Measurements from ENCODE around the gene RCAN2.

- TF ChIP-seq, protein P1, sequence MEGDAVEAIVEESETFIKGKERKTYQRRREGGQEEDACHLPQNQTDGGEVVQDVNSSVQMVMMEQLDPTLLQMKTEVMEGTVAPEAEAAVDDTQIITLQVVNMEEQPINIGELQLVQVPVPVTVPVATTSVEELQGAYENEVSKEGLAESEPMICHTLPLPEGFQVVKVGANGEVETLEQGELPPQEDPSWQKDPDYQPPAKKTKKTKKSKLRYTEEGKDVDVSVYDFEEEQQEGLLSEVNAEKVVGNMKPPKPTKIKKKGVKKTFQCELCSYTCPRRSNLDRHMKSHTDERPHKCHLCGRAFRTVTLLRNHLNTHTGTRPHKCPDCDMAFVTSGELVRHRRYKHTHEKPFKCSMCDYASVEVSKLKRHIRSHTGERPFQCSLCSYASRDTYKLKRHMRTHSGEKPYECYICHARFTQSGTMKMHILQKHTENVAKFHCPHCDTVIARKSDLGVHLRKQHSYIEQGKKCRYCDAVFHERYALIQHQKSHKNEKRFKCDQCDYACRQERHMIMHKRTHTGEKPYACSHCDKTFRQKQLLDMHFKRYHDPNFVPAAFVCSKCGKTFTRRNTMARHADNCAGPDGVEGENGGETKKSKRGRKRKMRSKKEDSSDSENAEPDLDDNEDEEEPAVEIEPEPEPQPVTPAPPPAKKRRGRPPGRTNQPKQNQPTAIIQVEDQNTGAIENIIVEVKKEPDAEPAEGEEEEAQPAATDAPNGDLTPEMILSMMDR (IDR thresholded peaks at IDR 0.05), result no peak
- no peak for TF ChIP-seq POLR2A (IDR thresholded peaks at IDR 0.05)
Observed at GRCh38 chr6:46393161-46393939, 97.9 kb downstream of the RCAN2 start.

All from heart left ventricle (tissue), 13 donors.